GM23248 (cell line): ENCODE data around the gene FAM98A.

Source experiments
- EZH2 ChIP-seq: fragments of 200-600 bp; sonication (generic); IDR thresholded peaks from 2 replicates; pipeline ENCODE4 v1.6.1; 2018; ENCODE audit warnings: antibody characterized with exemption, mild to moderate bottlenecking; ENCODE audit not compliant: insufficient read depth, poor library complexity, severe bottlenecking
- EZH2phosphoT487 ChIP-seq: fragments of 200-600 bp; sonication (generic); IDR thresholded peaks from 2 replicates; pipeline ENCODE4 v1.6.1; 2018; ENCODE audit warnings: antibody characterized with exemption, moderate library complexity, mild to moderate bottlenecking, low read depth; ENCODE audit not compliant: insufficient read depth

DNA sequence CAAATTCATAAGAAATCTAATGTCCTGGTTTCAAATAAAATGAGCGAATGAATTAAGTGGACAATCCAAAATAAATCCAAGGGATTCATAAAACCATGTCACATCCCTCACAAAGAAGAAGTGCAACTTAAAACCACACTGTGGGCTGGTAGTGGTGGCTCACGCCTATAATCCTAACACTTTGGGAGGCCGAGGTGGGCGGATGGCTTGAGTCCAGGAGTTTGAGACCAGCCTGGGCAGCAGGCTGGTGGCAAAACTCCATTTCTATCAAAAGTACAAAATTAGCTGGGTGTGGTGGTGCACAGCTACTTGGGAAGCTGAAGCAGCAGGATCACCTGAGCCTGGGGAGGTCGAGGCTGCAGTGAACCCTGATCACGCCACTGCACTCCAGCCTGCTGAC lies 25.4 kb downstream of the FAM98A start:
- TF ChIP-seq EZH2 (no peak), EZH2phosphoT487 (no peak)
